GM23338 (cell line): ENCODE data around the gene CLDN19.

Experiments
- CREB1 ChIP-seq: fragments of 250-450 bp; sonication (Bioruptor Pico); IDR thresholded peaks from 2 replicates; pipeline ENCODE4 v1.5.0; 2020; ENCODE audit warnings: low read depth, mild to moderate bottlenecking, moderate library complexity
- CTCF ChIP-seq, 2 experiments: fragments of 200-600 bp in 1 of 2; sonication (generic) in 1 of 2; conservative IDR thresholded peaks; 2 replicates each; pipeline versions ENCODE4 v1.5.1 to v1.6.1; 2016 to 2017; ENCODE audit warnings: antibody characterized with exemption in 2 of 2, low read depth in 2 of 2, mild to moderate bottlenecking in 2 of 2, moderate library complexity in 1 of 2
- ETS1 ChIP-seq: IDR thresholded peaks from 2 replicates; pipeline ENCODE4 v1.6.1; 2016; ENCODE audit warnings: antibody characterized with exemption
- EZH2 ChIP-seq: fragments of 200-600 bp; sonication (generic); IDR thresholded peaks from one replicate; pipeline ENCODE4 v1.8.0; 2017; ENCODE audit warnings: antibody characterized with exemption, mild to moderate bottlenecking, low read depth; ENCODE audit not compliant: unreplicated experiment
- EZH2phosphoT487 ChIP-seq: fragments of 200-600 bp; sonication (generic); IDR thresholded peaks from one replicate; pipeline ENCODE4 v1.8.1; 2018; ENCODE audit warnings: antibody characterized with exemption; ENCODE audit not compliant: unreplicated experiment
- JUNB ChIP-seq: IDR thresholded peaks from one replicate; pipeline ENCODE4 v1.6.1; 2016; ENCODE audit warnings: antibody characterized with exemption; ENCODE audit not compliant: unreplicated experiment
- NANOG ChIP-seq: IDR thresholded peaks from 2 replicates; pipeline ENCODE4 v1.6.1; 2016; ENCODE audit warnings: antibody characterized with exemption, borderline replicate concordance
- POLR2AphosphoS5 ChIP-seq: IDR thresholded peaks from 2 replicates; pipeline ENCODE4 v1.6.1; 2016; ENCODE audit warnings: antibody characterized with exemption, low read depth
- REST ChIP-seq: IDR thresholded peaks from one replicate; pipeline ENCODE4 v1.6.1; 2018; ENCODE audit warnings: antibody characterized with exemption; ENCODE audit not compliant: unreplicated experiment
- STAT1 ChIP-seq: IDR thresholded peaks from one replicate; pipeline ENCODE4 v1.6.1; 2016; ENCODE audit warnings: antibody characterized with exemption; ENCODE audit not compliant: unreplicated experiment
- ZNF114 ChIP-seq: fragments of 250-450 bp; sonication (Bioruptor Pico); IDR thresholded peaks from 2 replicates; pipeline ENCODE4 v1.5.0; 2020; ENCODE audit warnings: mild to moderate bottlenecking, moderate library complexity
- ZNF331 ChIP-seq: fragments of 250-450 bp; sonication (Bioruptor Pico); IDR thresholded peaks from 2 replicates; pipeline ENCODE4 v1.5.0; 2020; ENCODE audit warnings: low read depth, mild to moderate bottlenecking, moderate library complexity

- TF ChIP-seq CTCF (conservative IDR thresholded peaks at IDR 0.05; ENCODE audit: low read depth in 2 of 2) (no peak), EZH2phosphoT487 (no peak), EZH2 (no peak), POLR2AphosphoS5 (no peak), ETS1 (no peak), REST (no peak), JUNB (no peak), CREB1 (CRISPR knock-in tag) (no peak), STAT1 (no peak), ZNF331 (CRISPR knock-in tag) (no peak), NANOG (no peak), ZNF114 (CRISPR knock-in tag) (no peak)
Observed at GRCh38 chr1:42735056-42735455, 5.0 kb downstream of the CLDN19 start.
